HG03060 (cell line): ENCODE results near the gene MYORG.

Experiments
- ATAC-seq: cut with Tn5 transposase; IDR thresholded peaks from one replicate; pipeline ENCODE4 v1.9.1; 2021; ENCODE audit warnings: low read depth, moderate number of reproducible peaks; ENCODE audit not compliant: unreplicated experiment

MYORG gene

GRCh38 chr9:34376596-34377403 lies at the start of gene MYORG:
Gene MYORG (minus strand): TSS chr9:34376898. CDS start chr9:34372943, 3,955 bp downstream.
- ATAC-seq, result peak; percentile 69

GRCh38 chr9:34419716-34420504 lies 43.2 kb upstream of the MYORG start:
- ATAC-seq, result no peak

GRCh38 chr9:34417734-34418133 lies 41.0 kb upstream of the MYORG start:
- ATAC-seq, result no peak

GRCh38 chr9:34413231-34413852 lies 36.6 kb upstream of the MYORG start:
- no peak for ATAC-seq

- ATAC-seq, result no peak
Measured at GRCh38 chr9:34412336-34412735, 35.6 kb upstream of the MYORG start.

- no peak for ATAC-seq
Measured at GRCh38 chr9:34409154-34409553, 32.5 kb upstream of the MYORG start.

- ATAC-seq, result no peak
Measured at GRCh38 chr9:34408173-34408572, 31.5 kb upstream of the MYORG start.

GRCh38 chr9:34406219-34406618 lies 29.5 kb upstream of the MYORG start:
- no peak for ATAC-seq

GRCh38 chr9:34405719-34406118 lies 29.0 kb upstream of the MYORG start:
- ATAC-seq, result no peak

- no peak for ATAC-seq
Measured at GRCh38 chr9:34403554-34404380, 27.1 kb upstream of the MYORG start.

GRCh38 chr9:34400686-34401602 lies 24.2 kb upstream of the MYORG start:
- no peak for ATAC-seq

GRCh38 chr9:34400275-34400674 lies 23.6 kb upstream of the MYORG start:
- no peak for ATAC-seq

- no peak for ATAC-seq
Measured at GRCh38 chr9:34399729-34400128, 23.0 kb upstream of the MYORG start.

GRCh38 chr9:34398875-34399274 lies 22.2 kb upstream of the MYORG start:
- no peak for ATAC-seq

- no peak for ATAC-seq
Measured at GRCh38 chr9:34396276-34397214, 19.8 kb upstream of the MYORG start.

- no peak for ATAC-seq
Measured at GRCh38 chr9:34392511-34392910, 15.8 kb upstream of the MYORG start.

- ATAC-seq, result no peak
Measured at GRCh38 chr9:34387239-34387638, 10.5 kb upstream of the MYORG start.

- ATAC-seq, result no peak
Measured at GRCh38 chr9:34386656-34387055, 10.0 kb upstream of the MYORG start.
